Stimulated activated CD4-positive, alpha-beta T cell treated with anti-CD3 and anti-CD28 coated beads, Interleukin-4, amount 100 ng/mL, for 1 hour (primary cell): ENCODE measurements around the gene PRSS1.
"Not testable (repeated sequence)": the region's sequence is repeated elsewhere in the genome, so short reads cannot be mapped to it uniquely, and the experiment has no call there.

Source experiments
- DNase-seq: peaks from one replicate; pipeline ENCODE4 v3.0.0-alpha.2; 2020

Gene PRSS1

DNA sequence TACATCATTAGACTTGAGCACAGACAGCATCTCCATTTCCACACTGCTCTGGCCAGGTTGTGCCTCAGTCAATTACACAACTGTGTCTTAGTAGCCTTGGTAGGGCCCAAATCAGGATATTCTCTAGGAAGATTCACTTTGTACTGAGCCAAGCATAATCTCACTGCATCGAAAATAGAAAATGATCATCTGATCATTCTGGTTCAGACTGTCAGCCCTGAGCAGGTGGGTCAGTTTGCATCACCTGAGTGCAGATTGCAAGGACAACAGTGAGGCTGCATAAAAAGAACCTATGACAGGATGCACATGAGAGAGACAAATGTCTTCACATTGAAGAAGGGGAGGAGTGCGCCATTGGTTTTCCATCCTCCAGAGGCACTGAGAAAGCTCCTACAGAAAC lies 862 bp upstream of the PRSS1 start:
- not testable (repeated sequence) for DNase-seq

DNA sequence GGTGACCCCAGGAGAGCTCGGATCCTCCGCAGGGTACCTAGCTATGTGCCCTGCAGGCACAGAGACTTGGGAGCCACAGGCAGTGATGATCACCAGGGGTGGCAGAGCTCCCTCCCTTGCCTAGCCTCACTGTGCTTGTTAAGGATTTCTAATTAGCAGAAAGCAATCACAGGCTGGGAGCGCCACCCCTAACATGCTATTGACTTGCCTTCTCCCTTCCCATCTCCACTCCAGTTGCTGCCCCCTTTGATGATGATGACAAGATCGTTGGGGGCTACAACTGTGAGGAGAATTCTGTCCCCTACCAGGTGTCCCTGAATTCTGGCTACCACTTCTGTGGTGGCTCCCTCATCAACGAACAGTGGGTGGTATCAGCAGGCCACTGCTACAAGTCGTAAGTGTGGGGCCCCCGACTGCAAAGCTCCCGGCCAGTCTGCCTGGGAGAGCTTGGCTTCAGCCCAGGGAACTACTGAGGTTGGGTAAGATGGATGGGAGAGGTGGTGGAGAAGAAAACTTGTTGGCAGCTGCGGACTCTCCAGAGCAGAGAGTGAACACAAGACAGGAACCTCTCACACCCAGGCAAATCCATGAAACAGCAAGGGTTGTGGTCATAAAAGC lies 1.2 kb downstream of the PRSS1 start:
- no peak for DNase-seq

DNA sequence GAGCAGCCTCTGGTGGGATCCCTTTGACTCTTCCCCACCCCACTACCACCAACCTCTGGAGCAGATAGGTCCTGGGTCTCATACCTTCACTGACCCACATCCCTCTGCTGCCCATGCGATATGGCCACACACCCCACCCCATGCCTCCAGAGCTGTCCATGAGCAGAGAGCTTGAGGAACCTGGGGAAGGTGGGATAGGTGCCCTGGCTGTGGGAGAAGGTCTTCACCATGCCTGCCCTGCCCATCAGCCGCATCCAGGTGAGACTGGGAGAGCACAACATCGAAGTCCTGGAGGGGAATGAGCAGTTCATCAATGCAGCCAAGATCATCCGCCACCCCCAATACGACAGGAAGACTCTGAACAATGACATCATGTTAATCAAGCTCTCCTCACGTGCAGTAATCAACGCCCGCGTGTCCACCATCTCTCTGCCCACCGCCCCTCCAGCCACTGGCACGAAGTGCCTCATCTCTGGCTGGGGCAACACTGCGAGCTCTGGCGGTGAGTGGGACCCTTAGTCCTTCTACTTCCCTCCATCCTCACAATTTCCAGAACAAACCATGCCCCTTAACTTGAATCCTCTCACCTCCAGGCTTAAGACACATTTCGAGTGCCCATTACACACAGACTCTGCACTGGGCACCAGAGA lies 2.4 kb downstream of the PRSS1 start:
- DNase-seq, result not testable (repeated sequence)

DNA sequence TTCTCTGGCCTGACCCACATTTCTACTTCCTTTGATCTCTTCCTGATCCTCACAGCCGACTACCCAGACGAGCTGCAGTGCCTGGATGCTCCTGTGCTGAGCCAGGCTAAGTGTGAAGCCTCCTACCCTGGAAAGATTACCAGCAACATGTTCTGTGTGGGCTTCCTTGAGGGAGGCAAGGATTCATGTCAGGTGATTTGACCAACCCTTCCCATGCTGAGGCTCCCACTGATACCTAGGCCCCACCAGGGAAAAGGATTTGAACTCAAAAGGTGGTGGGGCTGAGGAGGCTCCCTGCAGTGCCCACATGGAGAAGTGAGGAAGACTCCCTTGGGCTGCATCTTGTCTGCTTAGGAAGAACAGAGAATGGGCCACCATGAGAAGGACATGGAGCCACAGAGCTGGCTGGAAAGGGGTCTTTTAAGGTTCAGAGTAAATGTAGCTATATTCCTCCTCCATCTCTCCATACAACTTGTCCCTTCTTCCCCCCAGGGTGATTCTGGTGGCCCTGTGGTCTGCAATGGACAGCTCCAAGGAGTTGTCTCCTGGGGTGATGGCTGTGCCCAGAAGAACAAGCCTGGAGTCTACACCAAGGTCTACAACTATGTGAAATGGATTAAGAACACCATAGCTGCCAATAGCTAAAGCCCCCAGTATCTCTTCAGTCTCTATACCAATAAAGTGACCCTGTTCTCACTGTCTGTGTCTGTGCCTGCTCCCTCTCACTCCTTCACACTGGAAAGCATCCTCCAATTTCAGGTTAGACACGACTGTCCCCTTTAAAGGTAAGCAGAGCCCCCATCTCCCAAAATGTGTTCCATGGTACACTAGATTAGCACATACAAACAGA lies 3.3 kb downstream of the PRSS1 start:
- no peak for DNase-seq

DNA sequence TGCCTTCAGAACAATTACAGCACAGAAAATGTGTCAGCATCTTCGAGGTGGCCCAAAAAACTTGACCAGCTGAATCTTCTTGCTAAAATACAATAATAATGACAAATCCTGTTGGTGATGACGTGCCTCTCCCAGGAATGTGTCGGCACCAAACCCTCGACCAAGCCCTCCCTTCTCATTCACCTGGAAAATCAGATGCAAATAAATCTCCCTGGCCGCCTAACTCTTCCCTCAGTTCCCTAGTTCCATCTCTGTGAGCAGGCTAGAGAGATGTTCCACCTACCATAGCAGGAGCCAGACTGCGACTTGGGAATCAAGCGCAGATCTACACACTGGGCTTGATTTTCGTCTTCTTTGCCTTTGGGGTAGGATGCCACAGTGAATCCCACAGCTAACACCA lies 4.1 kb downstream of the PRSS1 start:
- DNase-seq, result no peak

DNA sequence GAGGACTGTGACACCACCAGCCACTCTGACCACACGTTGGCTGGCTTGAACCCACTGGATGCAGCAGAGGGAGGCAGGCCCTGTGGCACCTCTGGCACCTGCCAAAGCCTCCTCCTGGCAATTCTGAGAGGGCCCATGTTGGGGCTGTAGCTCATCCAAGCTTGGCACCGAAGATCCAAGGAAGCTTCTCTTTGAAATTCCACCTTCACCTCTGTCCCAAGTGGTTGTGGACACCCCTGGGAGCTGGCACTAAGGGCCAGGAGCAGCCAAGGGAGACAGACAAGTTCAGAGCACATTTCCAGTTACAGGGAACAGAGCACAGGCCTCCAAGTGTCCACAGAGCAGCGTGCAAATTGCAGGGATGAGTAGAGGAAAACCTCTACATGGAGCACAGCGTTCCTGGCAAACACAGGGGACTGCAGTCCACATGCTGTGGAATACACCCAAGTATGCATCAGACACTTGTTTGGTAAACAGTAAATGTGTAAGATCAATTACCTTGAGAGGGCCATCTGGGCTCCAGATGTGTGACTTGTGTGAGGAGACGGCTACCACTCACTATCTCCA lies 4.7 kb downstream of the PRSS1 start:
- DNase-seq, result not testable (repeated sequence)

DNA sequence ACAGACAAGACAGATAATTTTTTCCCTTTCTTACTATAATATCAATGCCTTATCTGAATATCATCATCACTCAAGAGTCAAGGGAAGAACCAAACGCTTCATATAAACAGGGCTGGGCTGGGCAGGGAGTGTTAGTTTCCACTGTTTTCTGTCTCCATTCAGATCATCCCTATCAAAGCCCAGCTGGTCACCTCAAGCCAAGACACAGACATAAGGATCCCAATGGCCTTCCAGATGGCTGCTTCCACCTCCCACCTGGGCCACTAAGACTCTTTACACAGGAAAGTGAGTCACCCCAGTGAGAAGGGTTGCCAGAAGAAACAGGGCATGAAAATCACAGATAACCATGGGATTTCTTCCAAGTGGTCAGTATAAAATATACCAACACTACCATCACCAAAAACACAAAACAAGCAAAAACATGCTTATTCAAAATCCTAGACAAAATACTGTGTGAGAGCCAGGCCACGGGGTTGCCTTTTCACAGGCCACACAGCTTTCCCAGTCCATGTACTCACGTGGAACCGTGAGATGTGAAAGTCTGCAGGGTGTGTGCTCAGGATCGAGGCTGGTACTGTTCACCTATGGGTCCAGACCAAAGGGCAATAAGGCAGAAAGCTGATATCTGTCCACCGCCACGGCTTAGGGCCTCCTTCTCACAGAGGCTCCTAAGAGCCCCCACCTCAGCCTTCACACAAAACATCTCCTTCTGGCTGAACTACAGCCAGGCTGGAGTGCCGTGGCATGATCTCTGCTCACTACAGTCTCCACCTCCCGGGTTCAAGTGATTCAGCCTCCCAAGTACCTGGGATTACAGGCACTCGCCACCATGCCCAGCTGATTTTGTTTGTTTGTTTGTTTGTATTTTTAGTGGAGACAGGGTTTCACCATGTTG lies 5.7 kb downstream of the PRSS1 start:
- DNase-seq, result no peak

DNA sequence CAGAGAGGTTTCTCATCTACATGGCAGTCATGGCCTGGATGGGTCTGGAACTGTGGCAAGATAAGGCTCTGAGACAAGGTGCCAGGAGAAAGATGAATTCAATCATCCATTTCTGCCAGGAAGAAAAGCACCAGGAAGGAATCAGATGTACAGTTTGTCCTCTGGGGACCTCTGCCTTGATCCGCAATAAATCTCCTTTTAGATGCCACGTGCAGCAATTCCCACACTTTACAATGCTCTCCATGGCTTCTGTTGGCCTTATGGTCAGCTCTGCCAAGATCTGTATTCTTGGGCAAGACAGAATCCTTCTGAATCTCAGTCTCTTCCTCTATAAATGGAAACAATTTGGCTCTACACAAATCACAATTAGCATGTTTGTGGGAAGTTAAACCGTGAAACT lies 9.0 kb downstream of the PRSS1 start:
- not testable (repeated sequence) for DNase-seq

DNA sequence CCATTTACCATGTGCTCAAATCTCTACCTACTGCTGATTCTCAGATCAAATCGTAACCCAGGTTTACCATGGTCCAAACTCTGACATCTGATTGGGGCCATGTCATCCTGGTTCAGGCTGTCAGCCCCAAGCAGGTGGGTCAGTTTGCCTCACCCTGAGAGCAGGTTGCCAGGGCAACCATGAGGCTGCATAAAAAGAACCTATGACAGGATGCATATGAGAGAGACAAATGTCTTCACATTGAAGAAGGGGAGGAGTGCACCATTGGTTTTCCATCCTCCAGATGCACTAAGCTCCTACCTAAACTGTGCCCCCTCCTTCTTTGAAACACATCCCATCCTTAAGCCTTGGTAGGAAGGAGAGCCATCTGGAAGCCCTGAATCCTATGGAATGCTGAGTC lies 10.2 kb downstream of the PRSS1 start:
- DNase-seq, result no peak

DNA sequence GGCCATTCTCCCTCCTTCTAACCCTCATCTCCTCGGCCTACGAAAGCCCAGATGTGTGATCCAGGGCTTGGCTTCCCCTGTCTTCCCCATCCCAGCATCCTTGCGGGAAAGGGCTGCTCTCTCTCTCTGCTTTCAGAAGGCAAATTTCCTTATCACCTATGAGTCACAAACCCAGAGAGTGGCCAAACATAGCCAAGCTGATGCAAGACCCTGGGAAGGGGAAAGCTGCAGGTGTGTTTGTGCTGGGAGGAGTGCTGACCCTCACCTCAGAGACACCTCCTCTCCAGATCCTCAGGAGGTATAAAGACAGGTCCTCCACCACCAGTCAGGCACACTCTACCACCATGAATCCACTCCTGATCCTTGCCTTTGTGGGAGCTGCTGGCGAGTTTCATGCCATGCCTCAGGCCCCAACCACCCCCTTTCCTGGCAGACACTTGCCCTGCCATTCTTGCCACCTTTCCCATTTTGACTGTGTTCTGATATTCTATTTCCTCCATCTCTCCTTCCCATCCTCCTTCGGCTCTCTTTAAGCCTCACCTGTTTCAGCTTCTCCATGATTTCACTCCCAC lies 10.9 kb downstream of the PRSS1 start:
- no peak for DNase-seq

DNA sequence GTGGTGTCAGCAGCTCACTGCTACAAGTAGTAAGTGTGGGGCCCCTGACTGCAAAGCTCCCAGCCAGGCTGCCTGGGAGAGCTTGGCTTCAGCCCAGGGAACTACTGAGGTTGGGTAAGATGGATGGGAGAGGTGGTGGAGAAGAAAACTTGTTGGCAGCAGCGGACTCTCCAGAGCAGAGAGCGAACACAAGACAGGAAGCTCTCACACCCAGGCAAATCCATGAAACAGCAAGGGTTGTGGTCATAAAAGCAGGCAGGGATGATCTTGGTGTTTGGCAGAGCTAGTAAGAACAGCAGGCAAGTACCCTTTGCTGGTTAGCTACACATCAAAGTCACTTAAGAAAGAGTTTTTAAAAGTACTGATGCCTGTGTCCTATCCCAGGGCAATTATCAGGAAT lies 12.3 kb downstream of the PRSS1 start:
- not testable (repeated sequence) for DNase-seq

DNA sequence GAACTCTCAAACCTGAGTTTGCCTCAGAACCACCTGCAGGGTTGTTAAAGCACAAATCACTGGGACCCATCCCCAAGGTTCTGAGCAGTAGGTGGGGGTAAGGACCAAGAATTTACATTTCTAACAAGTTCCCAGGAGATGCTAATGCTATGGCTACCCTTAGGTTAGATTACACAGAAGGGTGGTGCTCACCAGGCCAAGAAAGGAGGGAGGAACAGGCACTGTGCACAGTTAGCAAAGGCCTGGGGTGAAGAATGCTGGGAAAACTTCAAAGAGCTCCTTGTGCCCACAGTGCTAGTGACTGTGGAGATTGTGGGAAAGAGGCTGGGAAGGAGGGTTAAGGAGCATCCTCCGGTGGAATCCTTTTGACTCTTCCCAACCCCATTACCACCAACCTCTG lies 12.8 kb downstream of the PRSS1 start:
- no peak for DNase-seq

DNA sequence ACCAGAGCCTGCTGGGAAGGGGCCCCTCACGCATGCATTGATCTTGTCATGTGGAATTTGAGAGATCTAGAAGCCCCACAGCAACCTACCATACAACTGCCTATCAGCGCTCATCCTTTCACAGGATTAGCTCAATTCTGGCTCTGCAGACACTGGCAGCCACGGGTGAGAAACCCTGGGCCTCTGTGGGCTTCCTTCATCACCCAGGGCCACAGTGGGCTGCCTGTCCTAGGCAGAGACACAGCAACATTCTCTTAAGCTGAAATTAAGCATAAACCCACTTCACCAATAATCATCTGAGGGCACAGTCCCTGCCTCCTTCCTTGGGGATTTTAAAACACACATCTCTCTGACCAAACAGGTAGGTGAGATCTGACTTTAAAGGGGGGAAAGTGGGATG lies 18.2 kb downstream of the PRSS1 start:
- DNase-seq, result no peak

DNA sequence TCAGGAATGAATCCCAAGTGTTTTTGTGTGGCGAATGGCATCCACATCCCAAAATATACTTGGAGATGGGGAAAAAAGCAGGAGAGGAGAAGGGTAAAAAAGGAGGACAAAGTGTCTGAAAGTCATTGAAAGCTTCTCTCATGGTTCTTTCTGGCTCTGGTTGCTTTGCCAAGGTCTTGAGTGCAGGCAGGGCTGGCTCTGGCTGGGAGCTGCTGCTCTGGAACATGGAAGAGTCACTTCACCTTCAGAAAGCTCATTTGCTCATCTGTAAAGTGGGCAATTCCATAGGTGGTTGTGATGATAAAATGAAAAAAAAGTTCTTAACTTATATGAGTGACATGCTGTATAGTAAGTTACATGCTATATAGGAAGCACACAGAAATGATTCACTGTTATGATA lies 18.6 kb downstream of the PRSS1 start:
- no peak for DNase-seq

DNA sequence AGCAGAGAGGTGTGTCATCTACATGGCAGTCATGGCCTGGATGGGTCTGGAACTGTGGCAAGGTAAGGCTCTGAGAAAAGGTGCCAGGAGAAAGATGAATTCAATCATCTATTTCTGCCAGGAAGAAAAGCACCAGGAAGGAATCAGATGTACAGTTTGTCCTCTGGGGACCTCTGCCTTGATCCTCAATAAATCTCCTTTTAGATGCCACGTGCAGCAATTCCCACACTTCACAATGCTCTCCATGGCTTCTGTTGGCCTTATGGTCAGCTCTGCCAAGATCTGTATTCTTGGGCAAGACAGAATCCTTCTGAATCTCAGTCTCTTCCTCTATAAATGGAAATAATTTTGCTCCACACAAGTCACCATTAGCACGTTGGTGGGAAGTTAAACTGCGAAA lies 19.6 kb downstream of the PRSS1 start:
- DNase-seq, result not testable (repeated sequence)

DNA sequence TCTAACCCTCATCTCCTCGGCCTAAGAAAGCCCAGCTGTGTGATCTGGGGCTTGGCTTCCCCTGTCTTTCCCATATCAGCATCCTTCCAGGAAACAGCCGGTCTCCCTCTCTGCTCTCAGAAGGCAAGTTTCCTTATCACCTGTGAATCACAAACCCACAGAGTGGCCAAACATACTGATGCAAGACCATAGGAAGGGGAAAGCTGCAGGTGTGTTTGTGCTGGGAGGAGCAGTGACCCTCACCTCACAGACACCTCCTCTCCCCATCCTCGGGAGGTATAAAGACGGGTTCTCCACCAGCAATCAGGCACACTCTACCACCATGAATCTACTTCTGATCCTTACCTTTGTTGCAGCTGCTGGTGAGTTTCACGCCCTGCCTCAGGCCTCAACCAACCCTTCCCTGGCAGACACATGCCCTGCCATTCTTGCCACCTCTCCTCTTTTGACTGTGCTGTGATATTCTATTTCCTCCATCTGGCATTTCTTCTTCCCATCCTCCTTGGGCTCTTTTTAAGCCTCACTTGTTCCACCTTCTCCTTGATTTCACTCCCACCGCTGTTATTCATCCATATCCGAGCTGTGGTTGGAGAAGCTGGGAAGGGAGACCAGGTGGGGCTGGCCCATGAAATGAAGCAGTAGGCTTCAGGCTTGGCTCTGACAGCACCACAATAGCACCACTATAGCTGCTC lies 21.5 kb downstream of the PRSS1 start, which contains the start of gene PRSS2:
Gene PRSS2 (plus strand): TSS at position 310 of the 692 bp plus-strand sequence. CDS start 13 bp downstream, at position 323.
- DNase-seq, result no peak

DNA sequence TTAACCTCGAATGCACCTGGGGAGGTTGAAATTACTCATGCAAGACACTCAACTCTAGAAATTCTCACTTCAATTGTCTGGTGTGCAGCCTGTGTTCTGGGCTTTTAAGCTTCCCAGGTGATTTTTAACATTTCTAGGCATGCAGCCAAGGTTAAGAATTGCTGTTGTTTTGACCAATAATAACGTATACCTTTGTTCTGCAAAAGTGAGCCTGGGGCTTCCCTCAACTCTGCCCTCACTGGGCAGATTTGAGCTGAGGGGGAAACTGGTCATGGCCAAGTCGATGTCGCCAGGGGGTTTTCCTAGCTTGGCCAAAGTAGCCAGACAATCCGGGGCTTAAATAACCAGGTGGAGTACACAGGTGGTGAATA lies 22.1 kb downstream of the PRSS1 start:
- no peak for DNase-seq

DNA sequence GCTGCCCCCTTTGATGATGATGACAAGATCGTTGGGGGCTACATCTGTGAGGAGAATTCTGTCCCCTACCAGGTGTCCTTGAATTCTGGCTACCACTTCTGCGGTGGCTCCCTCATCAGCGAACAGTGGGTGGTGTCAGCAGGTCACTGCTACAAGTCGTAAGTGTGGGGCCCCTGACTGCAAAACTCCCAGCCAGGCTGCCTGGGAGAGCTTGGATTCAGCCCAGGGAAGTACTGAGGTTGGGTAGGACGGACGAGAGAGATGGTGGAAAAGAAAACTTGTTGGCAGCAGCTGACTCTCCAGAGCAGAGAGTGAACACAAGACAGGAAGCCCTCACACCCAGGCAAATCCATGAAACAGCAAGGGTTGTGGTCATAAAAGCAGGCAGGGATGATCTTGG lies 22.8 kb downstream of the PRSS1 start:
- DNase-seq, result no peak

DNA sequence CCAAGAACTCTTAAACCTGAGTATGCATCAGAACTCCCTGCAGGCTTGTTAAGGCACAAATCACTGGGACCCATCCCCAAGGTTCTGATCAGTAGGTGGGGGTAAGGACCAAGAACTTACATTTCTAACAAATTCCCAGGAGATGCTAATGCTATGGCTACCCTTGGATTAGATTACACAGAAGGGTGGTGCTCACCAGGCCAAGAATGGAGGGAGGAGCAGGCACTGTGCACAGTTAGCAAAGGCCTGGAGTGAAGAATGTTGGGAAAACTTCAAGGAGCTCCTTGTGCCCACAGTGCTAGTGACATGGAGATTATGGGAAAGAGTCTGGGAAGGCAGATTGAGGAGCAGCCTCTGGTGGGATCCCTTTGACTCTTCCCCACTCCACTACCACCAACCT lies 23.4 kb downstream of the PRSS1 start:
- DNase-seq, result no peak

DNA sequence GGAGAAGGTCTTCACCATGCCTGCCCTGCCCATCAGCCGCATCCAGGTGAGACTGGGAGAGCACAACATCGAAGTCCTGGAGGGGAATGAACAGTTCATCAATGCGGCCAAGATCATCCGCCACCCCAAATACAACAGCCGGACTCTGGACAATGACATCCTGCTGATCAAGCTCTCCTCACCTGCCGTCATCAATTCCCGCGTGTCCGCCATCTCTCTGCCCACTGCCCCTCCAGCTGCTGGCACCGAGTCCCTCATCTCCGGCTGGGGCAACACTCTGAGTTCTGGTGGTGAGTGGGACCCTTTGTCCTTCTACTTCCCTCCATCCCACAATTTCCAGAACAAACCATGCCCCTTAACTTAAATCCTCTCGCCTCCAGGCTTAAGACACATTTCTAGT lies 24.0 kb downstream of the PRSS1 start:
- DNase-seq, result no peak

DNA sequence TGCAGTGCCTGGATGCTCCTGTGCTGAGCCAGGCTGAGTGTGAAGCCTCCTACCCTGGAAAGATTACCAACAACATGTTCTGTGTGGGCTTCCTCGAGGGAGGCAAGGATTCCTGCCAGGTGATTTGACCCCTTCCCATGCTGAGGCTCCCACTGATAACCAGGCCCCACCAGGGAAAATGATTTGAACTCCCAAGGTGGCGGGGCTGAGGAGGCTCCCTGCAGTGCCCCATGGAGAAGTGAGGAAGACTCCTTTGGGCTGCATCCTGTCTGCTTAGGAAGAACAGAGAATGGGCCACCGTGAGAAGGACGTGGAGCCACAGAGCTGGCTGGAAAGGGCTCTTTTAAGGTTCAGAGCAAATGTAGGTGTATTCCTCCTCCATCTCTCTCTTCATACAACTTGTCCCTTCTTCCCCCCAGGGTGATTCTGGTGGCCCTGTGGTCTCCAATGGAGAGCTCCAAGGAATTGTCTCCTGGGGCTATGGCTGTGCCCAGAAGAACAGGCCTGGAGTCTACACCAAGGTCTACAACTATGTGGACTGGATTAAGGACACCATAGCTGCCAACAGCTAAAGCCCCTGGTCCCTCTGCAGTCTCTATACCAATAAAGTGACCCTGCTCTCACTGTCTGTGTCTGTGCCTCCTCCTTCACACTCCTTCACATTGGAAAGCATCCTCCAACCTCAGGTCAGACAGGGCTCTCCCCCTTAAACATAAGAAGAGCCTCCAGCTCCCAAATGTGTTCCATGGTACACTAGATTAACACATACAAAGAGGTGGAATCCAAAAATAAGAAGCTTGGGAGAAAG lies 24.9 kb downstream of the PRSS1 start:
- DNase-seq, result no peak
